CD14-positive monocyte (primary cell): ENCODE results near the gene OR11H7. TPM values are rescaled to one million over a fixed set of nuclear protein-coding genes. Genes with fewer than 3 reads are reported as not detected.
A peak's percentile ranks its signal among the peaks of the same experiment; 100 is the strongest.

Experiments
- DNase-seq, 3 donors: peaks; one replicate each; pipeline ENCODE4 v3.0.0-alpha.2; 2011 to 2022
- H2AFZ ChIP-seq: 2 replicates; pipeline ENCODE4 v1.6.0; 2012; ENCODE audit warnings: mild to moderate bottlenecking, low read depth, low read length, inconsistent platforms; ENCODE audit not compliant: insufficient read depth, poor library complexity, severe bottlenecking
- H3K27ac ChIP-seq, 2 donors: 1 replicate in 1 of 2; 2 replicates in 1 of 2; pipeline ENCODE4 v1.5.1; 2012 to 2013; ENCODE audit warnings: low read length in 2 of 2, control low read depth in 1 of 2, inconsistent platforms in 1 of 2, low read depth in 1 of 2, mild to moderate bottlenecking in 1 of 2
- H3K27me3 ChIP-seq, 2 donors: one replicate each; pipeline versions ENCODE4 v1.6.0 to v1.6.1; 2011 to 2013; ENCODE audit warnings: low read length in 2 of 2; ENCODE audit not compliant: control insufficient read depth in 2 of 2, insufficient read depth in 2 of 2
- H3K36me3 ChIP-seq, 2 donors: replicated peaks in 1 of 2; 1 replicate in 1 of 2; 2 replicates in 1 of 2; pipeline versions ENCODE4 v1.5.1 to v1.6.1; 2012 to 2013; ENCODE audit warnings: low read length in 2 of 2, control low read depth in 1 of 2, inconsistent platforms in 1 of 2, mild to moderate bottlenecking in 1 of 2; ENCODE audit not compliant: insufficient read depth in 2 of 2, control insufficient read depth in 1 of 2
- H3K4me1 ChIP-seq, 2 donors: 1 replicate in 1 of 2; 2 replicates in 1 of 2; pipeline versions ENCODE4 v1.5.1 to v1.6.1; 2012 to 2013; ENCODE audit warnings: low read length in 2 of 2, control low read depth in 1 of 2, inconsistent platforms in 1 of 2, mild to moderate bottlenecking in 1 of 2, moderate library complexity in 1 of 2; ENCODE audit not compliant: insufficient read depth in 2 of 2, control insufficient read depth in 1 of 2
- H3K4me2 ChIP-seq: replicated peaks from 2 replicates; pipeline ENCODE3; 2012; ENCODE audit warnings: low read length, moderate library complexity, mild to moderate bottlenecking; ENCODE audit not compliant: poor library complexity, severe bottlenecking; ENCODE audit errors: extremely low read depth
- H3K4me3 ChIP-seq, 3 experiments: fragments of 200-600 bp in 1 of 3; sonication (generic) in 1 of 3; replicated peaks in 1 of 3; 1 replicate in 2 of 3; 2 replicates in 1 of 3; pipeline ENCODE4 v1.5.1; 2011 to 2013; ENCODE audit warnings: low read length in 3 of 3, mild to moderate bottlenecking in 3 of 3, control low read depth in 2 of 3, low read depth in 2 of 3, inconsistent platforms in 1 of 3, moderate library complexity in 1 of 3
- H3K79me2 ChIP-seq: 2 replicates; pipeline ENCODE4 v1.6.0; 2012; ENCODE audit warnings: mild to moderate bottlenecking, control low read depth, inconsistent platforms, low read length, moderate library complexity; ENCODE audit not compliant: insufficient read depth
- H3K9ac ChIP-seq: 2 replicates; pipeline ENCODE4 v1.6.0; 2017; ENCODE audit warnings: low read length, mild to moderate bottlenecking; ENCODE audit not compliant: insufficient read depth, poor library complexity, severe bottlenecking
- H3K9me3 ChIP-seq, 2 donors: replicated peaks in 1 of 2; 1 replicate in 1 of 2; 2 replicates in 1 of 2; pipeline versions ENCODE4 v1.5.1 to v1.6.1; 2012 to 2013; ENCODE audit warnings: low read length in 2 of 2, control low read depth in 1 of 2; ENCODE audit not compliant: control insufficient read depth in 1 of 2, insufficient read depth in 1 of 2
- H4K20me1 ChIP-seq: 2 replicates; pipeline ENCODE4 v1.6.0; 2012; ENCODE audit warnings: mild to moderate bottlenecking, low read length, control low read depth, moderate library complexity; ENCODE audit not compliant: insufficient read depth
- H3K27ac Mint-ChIP-seq, 7 donors: one replicate each; pipeline ENCODE4 v1.8.0; 2020; ENCODE audit warnings: mild to moderate bottlenecking in 7 of 7, mixed read lengths in 7 of 7, moderate library complexity in 6 of 7, inconsistent platforms in 2 of 7
- H3K27me3 Mint-ChIP-seq, 3 donors: one replicate each; pipeline ENCODE4 v1.8.0; 2021 to 2022; ENCODE audit warnings: low read depth in 3 of 3, mild to moderate bottlenecking in 3 of 3, mixed read lengths in 3 of 3, moderate library complexity in 3 of 3, inconsistent platforms in 1 of 3
- H3K36me3 Mint-ChIP-seq, 2 donors: one replicate each; pipeline ENCODE4 v1.8.0; 2020; ENCODE audit warnings: mixed read lengths in 2 of 2, inconsistent platforms in 1 of 2, mild to moderate bottlenecking in 1 of 2
- H3K4me1 Mint-ChIP-seq: one replicate; pipeline ENCODE4 v1.8.0; 2020; ENCODE audit warnings: mild to moderate bottlenecking, mixed read lengths
- H3K4me3 Mint-ChIP-seq, 2 donors: one replicate each; pipeline ENCODE4 v1.8.0; 2020; ENCODE audit warnings: mild to moderate bottlenecking in 2 of 2, mixed read lengths in 2 of 2, moderate library complexity in 1 of 2
- H3K9me3 Mint-ChIP-seq, 7 donors: one replicate each; pipeline ENCODE4 v1.8.0; 2020 to 2022; ENCODE audit warnings: mixed read lengths in 7 of 7, mild to moderate bottlenecking in 6 of 7, moderate library complexity in 6 of 7, inconsistent platforms in 2 of 7
- WGBS: methylation state at CpG from one replicate; pipeline ENCODE4 v1.1.5; 2013; ENCODE audit warnings: missing lambda C conversion rate; ENCODE audit not compliant: insufficient coverage; 5-methylcytosine and 5-hydroxymethylcytosine counted together
- intact Hi-C, 2 donors: fragments of 100-400 bp; cut with micrococcal nuclease; formaldehyde crosslinking; loops; one replicate each; pipeline versions ENCODE4 v1.15.0 to v1.15.1; 2023
- polyA plus RNA-seq, 3 donors: library from polyadenylated mRNA; depleted of rRNA in 1 of 3; unstranded in 2 of 3; stranded (reverse) in 1 of 3; fragments of 300-500 nt in 2 of 3; fragments of >200 nt in 1 of 3; fragmentation: Illumina TruSeq in 2 of 3; gene quantifications; 1 replicate in 2 of 3; 2 replicates in 1 of 3; pipeline ENCODE4 v1.2.3, GENCODE V29; 2012 to 2021
- TF ChIP-seq, protein P1 (sequence below): fragments of 200-600 bp; IDR thresholded peaks from one replicate; pipeline ENCODE4 v1.8.0; 2022; ENCODE audit warnings: antibody characterized with exemption, mild to moderate bottlenecking

The OR11H7 gene
- polyA plus RNA-seq, 3 donors = not detected

DNA sequence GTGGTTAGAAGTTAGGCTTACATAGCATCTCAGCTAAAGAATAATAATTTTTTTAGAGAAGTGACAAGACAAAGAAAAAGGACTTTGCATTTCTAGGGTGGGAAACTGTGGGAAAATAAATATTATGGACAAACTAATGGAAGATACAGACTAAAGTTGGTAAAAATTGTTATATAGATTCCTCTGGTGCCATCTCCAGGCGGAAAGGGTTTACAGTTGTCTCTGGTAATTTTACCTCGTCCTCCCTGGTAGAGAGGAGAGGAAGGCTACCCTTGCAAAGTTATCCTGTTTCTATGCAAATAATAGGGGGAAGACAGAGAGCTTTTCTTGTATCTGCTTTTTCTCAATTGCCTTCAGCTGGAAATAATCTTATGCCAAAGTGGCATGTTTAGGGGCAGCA lies 32.9 kb upstream of the OR11H7 start:
- Mint-ChIP-seq H3K4me1 (peaks cover 11% of the 10 kb centered on the region), H3K9me3 (no peaks in the 10 kb centered on the region), H3K27ac (no peak overlapping the region), H3K27me3 (peaks cover 2 to 13% (median 3%) of the 10 kb centered on the region in 3 donors), H3K4me3 (no peak overlapping the region), H3K36me3 (no peaks in the 10 kb centered on the region)
- Histone ChIP-seq H3K9me3 (no peaks in the 10 kb centered on the region), H3K4me2 (no peak overlapping the region), H3K4me1 (peaks cover 4 to 5% of the 10 kb centered on the region in 2 donors), H3K27ac (no peak overlapping the region), H3K4me3 (no peak overlapping the region), H3K79me2 (no peaks in the 10 kb centered on the region), H3K27me3 (no peaks in the 10 kb centered on the region), H4K20me1 (no peaks in the 10 kb centered on the region), H3K9ac (no peak overlapping the region), H3K36me3 (no peaks in the 10 kb centered on the region), H2AFZ (no peak overlapping the region)
- intact Hi-C loops = no loop called here
- 58% methylated on average over 2 of the region's 2 CpGs for WGBS
- DNase-seq = no peak
- TF ChIP-seq, protein P1, sequence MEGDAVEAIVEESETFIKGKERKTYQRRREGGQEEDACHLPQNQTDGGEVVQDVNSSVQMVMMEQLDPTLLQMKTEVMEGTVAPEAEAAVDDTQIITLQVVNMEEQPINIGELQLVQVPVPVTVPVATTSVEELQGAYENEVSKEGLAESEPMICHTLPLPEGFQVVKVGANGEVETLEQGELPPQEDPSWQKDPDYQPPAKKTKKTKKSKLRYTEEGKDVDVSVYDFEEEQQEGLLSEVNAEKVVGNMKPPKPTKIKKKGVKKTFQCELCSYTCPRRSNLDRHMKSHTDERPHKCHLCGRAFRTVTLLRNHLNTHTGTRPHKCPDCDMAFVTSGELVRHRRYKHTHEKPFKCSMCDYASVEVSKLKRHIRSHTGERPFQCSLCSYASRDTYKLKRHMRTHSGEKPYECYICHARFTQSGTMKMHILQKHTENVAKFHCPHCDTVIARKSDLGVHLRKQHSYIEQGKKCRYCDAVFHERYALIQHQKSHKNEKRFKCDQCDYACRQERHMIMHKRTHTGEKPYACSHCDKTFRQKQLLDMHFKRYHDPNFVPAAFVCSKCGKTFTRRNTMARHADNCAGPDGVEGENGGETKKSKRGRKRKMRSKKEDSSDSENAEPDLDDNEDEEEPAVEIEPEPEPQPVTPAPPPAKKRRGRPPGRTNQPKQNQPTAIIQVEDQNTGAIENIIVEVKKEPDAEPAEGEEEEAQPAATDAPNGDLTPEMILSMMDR = no peak

DNA sequence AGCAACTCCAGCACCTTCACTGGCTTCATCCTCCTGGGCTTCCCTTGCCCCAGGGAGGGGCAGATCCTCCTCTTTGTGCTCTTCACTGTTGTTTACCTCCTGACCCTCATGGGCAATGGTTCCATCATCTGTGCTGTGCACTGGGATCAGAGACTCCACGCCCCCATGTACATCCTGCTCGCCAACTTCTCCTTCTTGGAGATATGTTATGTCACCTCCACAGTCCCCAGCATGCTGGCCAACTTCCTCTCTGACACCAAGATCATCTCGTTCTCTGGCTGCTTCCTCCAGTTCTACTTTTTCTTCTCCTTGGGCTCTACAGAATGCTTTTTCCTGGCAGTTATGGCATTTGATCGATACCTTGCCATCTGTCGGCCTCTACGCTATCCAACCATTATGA lies 31.3 kb upstream of the OR11H7 start:
- 37% methylated on average over 3 of the region's 6 CpGs for WGBS
- H3K9me3 ChIP-seq = no peaks in the 10 kb centered on the region

More for the DNA sequence above, 31.3 kb upstream of the OR11H7 start:
- Histone ChIP-seq H3K36me3 (no peaks in the 10 kb centered on the region), H3K4me2 (no peak overlapping the region), H3K27me3 (no peaks in the 10 kb centered on the region), H2AFZ (no peak overlapping the region), H3K9ac (no peak overlapping the region), H3K79me2 (no peaks in the 10 kb centered on the region), H3K27ac (no peak overlapping the region), H3K4me3 (no peak overlapping the region), H3K4me1 (peaks cover 4 to 5% of the 10 kb centered on the region in 2 donors), H4K20me1 (no peaks in the 10 kb centered on the region)
- no peaks in the 10 kb centered on the region for H3K36me3 Mint-ChIP-seq
- H3K27me3 Mint-ChIP-seq = peaks cover 2 to 7% (median 3%) of the 10 kb centered on the region in 3 donors
- TF ChIP-seq, protein P1 = no peak
- H3K27ac Mint-ChIP-seq = peak overlapping the region in 1 of 7 donors; percentile 60
- intact Hi-C loops = no loop called here
- peak overlapping the region in 1 of 2 donors; percentile 18 for H3K4me3 Mint-ChIP-seq
- peak in 2 of 3 donors; percentile 15 to 25 for DNase-seq
- H3K9me3 Mint-ChIP-seq = no peaks in the 10 kb centered on the region
- H3K4me1 Mint-ChIP-seq = peaks cover 11% of the 10 kb centered on the region
